Measurements from ENCODE around the gene SLC25A44.

SLC25A44 gene

DNA sequence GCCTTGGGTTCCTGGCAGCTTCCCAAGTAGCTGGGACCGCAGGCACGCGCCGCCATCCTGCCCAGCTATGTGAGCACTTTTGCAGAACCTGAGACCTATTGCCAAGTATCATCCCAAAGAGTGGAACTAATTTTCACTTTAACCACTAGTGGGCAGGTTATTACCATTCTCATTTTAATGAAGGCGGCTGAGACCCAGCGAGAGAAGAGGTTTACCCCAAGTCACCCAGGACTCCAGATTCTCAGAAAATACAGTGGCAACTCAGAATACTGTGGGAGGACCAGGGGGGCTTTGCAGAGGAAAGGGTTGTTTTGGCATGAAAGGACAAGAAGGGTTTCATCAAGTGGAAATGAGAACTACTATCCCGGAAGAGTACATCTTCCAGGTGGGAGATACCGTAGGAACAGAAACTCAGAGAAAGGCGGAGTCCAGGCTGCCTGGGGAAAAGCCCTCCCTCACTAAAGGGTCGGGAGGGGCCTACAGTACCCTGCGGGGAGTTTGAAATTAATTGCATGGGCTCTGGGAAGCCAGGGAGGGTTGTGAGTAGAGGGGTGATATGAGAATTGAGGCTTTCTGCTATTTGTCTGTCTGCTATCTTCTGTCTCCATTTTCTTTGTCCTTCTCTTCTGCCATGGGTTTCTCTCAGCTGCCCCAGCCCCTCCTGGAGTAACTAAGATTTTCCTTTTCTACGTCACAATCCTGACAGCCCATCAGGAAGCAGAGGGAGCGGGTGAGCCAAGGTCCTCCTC lies 47.7 kb upstream of the SLC25A44 start:
- no peaks in the 10 kb centered on the region for H3K9me3 ChIP-seq (replicated peaks; ENCODE audit: insufficient read depth, low read length)
- H3K9me2 ChIP-seq (replicated peaks; ENCODE audit: insufficient read depth, low read length) = no peaks in the 10 kb centered on the region
- H3K9ac ChIP-seq (ENCODE audit: low read length) = peak overlapping the region; percentile 40
- H3K79me2 ChIP-seq (ENCODE audit: low read length) = peaks cover 13% of the 10 kb centered on the region
- peaks cover 49% of the 10 kb centered on the region for H3K4me1 ChIP-seq (ENCODE audit: low read length)
- peak; percentile 94 for DNase-seq
- peak overlapping the region; percentile 30; the same call in 1 of the 2 replicates for H3K27ac ChIP-seq (ENCODE audit: low read length)
- H3K4me2 ChIP-seq (ENCODE audit: low read depth, low read length) = peak overlapping the region; percentile 71
- no peaks in the 10 kb centered on the region for H3K27me3 ChIP-seq (replicated peaks; ENCODE audit: insufficient read depth, low read length)
- peak overlapping the region; percentile 35 for H3K4me3 ChIP-seq (ENCODE audit: low read length)
- H3F3A ChIP-seq (ENCODE audit: insufficient read depth, low read length) = peaks cover 46% of the 10 kb centered on the region
- TF ChIP-seq EZH2phosphoT487 (IDR thresholded peaks at IDR 0.05; ENCODE audit: low read length) (no peak), CTCF (IDR thresholded peaks at IDR 0.05; ENCODE audit: low read length) (peak; percentile 94)
- H3K36me3 ChIP-seq (replicated peaks; ENCODE audit: insufficient read depth, low read length) = no peaks in the 10 kb centered on the region
- no peaks in the 10 kb centered on the region for H4K20me1 ChIP-seq (ENCODE audit: insufficient read depth, low read length)
- H2AFZ ChIP-seq (ENCODE audit: low read length) = peak overlapping the region; percentile 44

DNA sequence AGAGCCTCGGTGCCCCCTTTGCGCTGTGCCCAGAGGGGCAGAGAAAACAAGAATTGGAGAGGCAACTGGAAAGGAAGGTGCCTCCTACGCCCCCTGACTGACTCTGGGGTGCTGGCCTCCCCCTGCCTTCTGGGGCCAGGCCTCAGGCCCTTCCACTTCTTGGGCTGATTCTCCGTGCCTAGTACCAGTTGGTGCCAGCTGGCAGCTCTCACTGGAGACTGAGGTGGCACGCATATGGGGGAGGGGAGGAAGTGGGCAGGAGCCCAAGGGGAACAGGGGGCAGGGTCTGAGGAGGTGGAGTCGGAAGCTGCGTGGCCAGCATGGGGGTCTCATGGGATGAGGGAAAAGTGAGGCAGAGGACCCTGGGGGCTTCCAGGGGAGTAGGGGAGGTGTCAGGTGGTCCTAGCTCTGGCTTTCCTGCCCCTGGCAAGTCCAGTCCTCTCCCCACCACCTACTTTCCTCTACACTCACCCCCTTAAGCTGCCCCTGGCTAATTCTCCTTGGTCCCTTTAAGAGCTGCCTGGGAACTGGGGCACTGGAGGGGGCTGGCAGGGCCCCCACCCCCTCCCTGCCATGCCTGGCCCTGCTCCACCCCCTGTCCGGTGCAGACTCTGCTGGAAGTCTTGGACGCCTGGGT lies 47.0 kb upstream of the SLC25A44 start:
- H3K4me1 ChIP-seq (ENCODE audit: low read length) = peaks cover 53% of the 10 kb centered on the region
- no peak for DNase-seq
- TF ChIP-seq EZH2 (optimal IDR thresholded peaks at IDR 0.05; ENCODE audit: low read depth, low read length) (no peak), EZH2phosphoT487 (IDR thresholded peaks at IDR 0.05; ENCODE audit: low read length) (no peak), CTCF (IDR thresholded peaks at IDR 0.05; ENCODE audit: low read length) (no peak)
- H4K20me1 ChIP-seq (ENCODE audit: insufficient read depth, low read length) = no peaks in the 10 kb centered on the region
- peak overlapping the region; percentile 30; the same call in 1 of the 2 replicates for H3K27ac ChIP-seq (ENCODE audit: low read length)
- H3K4me3 ChIP-seq (ENCODE audit: low read length) = peak overlapping the region; percentile 35
- H3K27me3 ChIP-seq (replicated peaks; ENCODE audit: insufficient read depth, low read length) = no peaks in the 10 kb centered on the region
- H3K4me2 ChIP-seq (ENCODE audit: low read depth, low read length) = peak overlapping the region; percentile 71
- peak overlapping the region; percentile 44 for H2AFZ ChIP-seq (ENCODE audit: low read length)
- peak overlapping the region; percentile 40; the same call in 1 of the 2 replicates for H3K9ac ChIP-seq (ENCODE audit: low read length)
- no peaks in the 10 kb centered on the region for H3K9me3 ChIP-seq (replicated peaks; ENCODE audit: insufficient read depth, low read length)
- H3K36me3 ChIP-seq (replicated peaks; ENCODE audit: insufficient read depth, low read length) = no peaks in the 10 kb centered on the region
- H3K9me2 ChIP-seq (replicated peaks; ENCODE audit: insufficient read depth, low read length) = no peaks in the 10 kb centered on the region
- peaks cover 50% of the 10 kb centered on the region for H3F3A ChIP-seq (ENCODE audit: insufficient read depth, low read length)
- peaks cover 14% of the 10 kb centered on the region for H3K79me2 ChIP-seq (ENCODE audit: low read length)

- Histone ChIP-seq H3K9ac (ENCODE audit: low read length) (no peak overlapping the region), H3K27me3 (replicated peaks; ENCODE audit: insufficient read depth, low read length) (no peaks in the 10 kb centered on the region), H3K4me1 (ENCODE audit: low read length) (peaks cover 66% of the 10 kb centered on the region), H3K27ac (ENCODE audit: low read length) (peak overlapping the region; percentile 5; the same call in 1 of the 2 replicates), H3F3A (ENCODE audit: insufficient read depth, low read length) (peaks cover 63% of the 10 kb centered on the region), H3K79me2 (ENCODE audit: low read length) (peaks cover 27% of the 10 kb centered on the region), H3K4me3 (ENCODE audit: low read length) (no peak overlapping the region), H3K36me3 (replicated peaks; ENCODE audit: insufficient read depth, low read length) (no peaks in the 10 kb centered on the region), H3K9me2 (replicated peaks; ENCODE audit: insufficient read depth, low read length) (no peaks in the 10 kb centered on the region), H4K20me1 (ENCODE audit: insufficient read depth, low read length) (no peaks in the 10 kb centered on the region), H2AFZ (ENCODE audit: low read length) (no peak overlapping the region), H3K9me3 (replicated peaks; ENCODE audit: insufficient read depth, low read length) (no peaks in the 10 kb centered on the region), H3K4me2 (ENCODE audit: low read depth, low read length) (0 out of 2 replicates have a peak overlapping the region, but pooled peaks have one; percentile 3)
- no peak for DNase-seq
- TF ChIP-seq CTCF (IDR thresholded peaks at IDR 0.05; ENCODE audit: low read length) = no peak
- TF ChIP-seq EZH2 (optimal IDR thresholded peaks at IDR 0.05; ENCODE audit: low read depth, low read length) = no peak
- no peak for TF ChIP-seq EZH2phosphoT487 (IDR thresholded peaks at IDR 0.05; ENCODE audit: low read length)
Measured at GRCh38 chr1:156148216-156148615, 45.7 kb upstream of the SLC25A44 start.
